ENCODE measurements around the gene PSMD2.

PSMD2 gene

DNA sequence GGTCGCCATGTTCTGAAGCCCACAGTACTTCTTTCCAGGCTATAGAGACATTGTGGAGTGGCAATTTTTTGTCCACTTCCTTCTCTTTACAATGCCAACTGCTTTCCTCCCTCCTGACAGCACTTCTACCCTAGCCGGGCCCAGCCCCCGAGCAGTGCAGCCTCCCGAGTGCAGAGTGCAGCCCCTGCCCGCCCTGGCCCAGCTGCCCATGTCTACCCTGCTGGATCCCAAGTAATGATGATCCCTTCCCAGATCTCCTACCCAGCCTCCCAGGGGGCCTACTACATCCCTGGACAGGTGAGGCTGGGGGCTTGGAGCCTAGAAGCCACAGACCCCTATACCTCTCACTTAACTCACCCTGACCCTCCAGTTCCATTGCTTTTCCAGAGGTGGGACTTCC is 18.2 kb downstream of the PSMD2 start:
- no peak for DNase-seq (ENCODE audit: low spot score)

DNA sequence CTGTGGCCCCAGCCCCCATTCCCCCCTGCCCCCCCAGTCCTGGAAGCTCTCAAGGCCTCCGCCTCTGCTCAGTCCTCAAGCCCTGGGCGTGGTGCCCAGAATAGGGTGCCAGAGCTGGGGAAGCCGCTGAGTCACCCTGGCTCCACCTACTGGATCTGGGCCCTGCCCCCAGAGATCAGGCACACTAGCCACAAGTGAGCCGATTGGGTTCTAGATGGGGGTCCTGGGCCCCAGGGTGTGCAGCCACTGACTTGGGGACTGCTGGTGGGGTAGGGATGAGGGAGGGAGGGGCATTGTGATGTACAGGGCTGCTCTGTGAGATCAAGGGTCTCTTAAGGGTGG is 21.0 kb downstream of the PSMD2 start:
- DNase-seq (ENCODE audit: low spot score): peak; percentile 96

DNA sequence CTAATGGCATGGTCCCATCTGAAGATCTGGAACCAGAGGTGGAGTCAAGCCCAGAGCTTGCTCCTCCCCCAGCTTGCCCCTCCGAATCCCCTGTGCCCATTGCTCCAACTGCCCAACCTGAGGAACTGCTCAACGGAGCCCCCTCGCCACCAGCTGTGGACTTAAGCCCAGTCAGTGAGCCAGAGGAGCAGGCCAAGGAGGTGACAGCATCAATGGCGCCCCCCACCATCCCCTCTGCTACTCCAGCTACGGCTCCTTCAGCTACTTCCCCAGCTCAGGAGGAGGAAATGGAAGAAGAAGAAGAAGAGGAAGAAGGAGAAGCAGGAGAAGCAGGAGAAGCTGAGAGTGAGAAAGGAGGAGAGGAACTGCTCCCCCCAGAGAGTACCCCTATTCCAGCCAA is 22.6 kb downstream of the PSMD2 start:
- no peak for DNase-seq (ENCODE audit: low spot score)

DNA sequence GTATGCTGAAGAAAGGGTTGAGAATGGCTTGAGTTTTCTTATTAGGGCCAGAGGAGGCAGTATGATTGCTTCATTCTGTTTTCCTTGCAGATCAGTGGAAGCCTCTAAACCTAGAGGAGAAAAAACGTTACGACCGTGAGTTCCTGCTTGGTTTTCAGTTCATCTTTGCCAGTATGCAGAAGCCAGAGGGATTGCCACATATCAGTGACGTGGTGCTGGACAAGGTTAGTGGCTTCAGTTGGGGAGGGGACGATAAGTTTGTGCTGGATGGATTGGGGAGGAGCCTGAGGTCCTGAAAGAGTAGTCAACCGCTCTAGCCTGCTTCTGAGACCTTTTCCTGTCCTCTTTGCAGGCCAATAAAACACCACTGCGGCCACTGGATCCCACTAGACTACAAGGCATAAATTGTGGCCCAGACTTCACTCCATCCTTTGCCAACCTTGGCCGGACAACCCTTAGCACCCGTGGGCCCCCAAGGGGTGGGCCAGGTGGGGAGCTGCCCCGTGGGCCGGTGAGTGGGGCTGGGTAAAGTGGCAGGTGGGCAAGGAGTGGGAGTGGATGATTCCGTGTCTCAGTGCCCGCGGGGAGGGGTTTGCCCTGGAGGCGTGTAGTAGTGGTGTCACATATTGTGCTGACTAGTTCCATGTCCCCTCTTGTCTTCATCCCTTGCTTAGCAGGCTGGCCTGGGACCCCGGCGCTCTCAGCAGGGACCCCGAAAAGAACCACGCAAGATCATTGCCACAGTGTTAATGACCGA is 23.9 kb downstream of the PSMD2 start:
- DNase-seq (ENCODE audit: low spot score): no peak

DNA sequence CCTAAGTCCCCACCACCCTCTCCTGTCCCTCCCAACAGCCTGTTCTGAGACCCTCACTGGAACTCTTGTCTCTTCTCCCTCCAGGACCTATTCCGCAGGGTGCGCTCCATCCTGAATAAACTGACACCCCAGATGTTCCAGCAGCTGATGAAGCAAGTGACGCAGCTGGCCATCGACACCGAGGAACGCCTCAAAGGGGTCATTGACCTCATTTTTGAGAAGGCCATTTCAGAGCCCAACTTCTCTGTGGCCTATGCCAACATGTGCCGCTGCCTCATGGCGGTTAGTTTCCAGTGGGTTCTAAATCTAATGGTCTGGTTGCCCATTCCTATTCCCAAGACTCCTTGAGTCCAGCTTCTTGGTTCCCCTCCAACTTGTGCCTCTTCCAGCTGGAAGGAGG is 24.7 kb downstream of the PSMD2 start:
- no peak for DNase-seq (ENCODE audit: low spot score)

DNA sequence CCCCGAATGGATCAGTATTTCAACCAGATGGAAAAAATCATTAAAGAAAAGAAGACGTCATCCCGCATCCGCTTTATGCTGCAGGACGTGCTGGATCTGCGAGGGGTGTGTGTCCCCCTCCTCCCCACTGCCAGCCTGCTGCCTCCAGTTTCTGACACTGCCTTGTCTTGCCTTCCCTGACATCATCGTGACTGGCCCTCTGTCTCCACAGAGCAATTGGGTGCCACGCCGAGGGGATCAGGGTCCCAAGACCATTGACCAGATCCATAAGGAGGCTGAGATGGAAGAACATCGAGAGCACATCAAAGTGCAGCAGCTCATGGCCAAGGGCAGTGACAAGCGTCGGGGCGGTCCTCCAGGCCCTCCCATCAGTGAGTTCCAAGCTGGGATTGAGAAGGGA is 26.2 kb downstream of the PSMD2 start:
- no peak for DNase-seq (ENCODE audit: low spot score)

DNA sequence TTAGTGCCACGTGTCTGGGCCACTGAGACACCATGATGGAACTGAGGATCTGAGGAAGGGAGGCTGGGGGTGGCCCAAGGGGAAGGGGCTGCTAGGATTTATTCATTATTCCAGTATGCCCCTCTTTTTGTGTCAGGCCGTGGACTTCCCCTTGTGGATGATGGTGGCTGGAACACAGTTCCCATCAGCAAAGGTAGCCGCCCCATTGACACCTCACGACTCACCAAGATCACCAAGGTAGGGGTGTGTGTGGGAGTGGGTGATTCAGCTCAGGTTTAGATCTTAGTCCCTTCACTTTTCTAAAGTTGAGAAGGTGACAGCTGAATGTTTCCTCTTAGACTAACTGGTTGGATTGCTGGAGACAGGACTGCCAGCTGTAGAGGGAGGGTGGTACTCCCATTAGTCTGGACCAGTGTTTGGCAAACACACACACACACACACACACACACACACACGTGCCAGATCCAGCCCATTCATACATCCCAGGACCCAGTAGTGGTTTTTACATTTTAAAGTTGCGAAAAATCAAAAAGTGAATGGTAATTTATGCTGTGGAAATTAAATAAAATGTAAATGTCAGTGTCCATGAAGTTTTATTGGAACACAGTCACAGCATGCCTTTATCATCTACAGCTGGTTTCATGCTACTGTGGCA is 26.8 kb downstream of the PSMD2 start:
- no peak for DNase-seq (ENCODE audit: low spot score)

DNA sequence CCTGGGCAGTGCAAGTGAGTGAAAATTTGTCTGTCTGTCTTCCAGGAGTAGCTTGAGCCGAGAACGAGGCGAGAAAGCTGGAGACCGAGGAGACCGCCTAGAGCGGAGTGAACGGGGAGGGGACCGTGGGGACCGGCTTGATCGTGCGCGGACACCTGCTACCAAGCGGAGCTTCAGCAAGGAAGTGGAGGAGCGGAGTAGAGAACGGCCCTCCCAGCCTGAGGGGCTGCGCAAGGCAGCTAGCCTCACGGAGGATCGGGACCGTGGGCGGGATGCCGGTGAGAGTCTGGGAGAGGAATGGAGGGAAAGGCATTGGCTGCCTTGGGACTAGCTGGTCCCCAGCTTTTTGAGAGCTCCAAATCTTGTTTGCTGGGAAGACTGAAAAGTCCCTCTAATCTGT is 28.1 kb downstream of the PSMD2 start:
- DNase-seq (ENCODE audit: low spot score): no peak

DNA sequence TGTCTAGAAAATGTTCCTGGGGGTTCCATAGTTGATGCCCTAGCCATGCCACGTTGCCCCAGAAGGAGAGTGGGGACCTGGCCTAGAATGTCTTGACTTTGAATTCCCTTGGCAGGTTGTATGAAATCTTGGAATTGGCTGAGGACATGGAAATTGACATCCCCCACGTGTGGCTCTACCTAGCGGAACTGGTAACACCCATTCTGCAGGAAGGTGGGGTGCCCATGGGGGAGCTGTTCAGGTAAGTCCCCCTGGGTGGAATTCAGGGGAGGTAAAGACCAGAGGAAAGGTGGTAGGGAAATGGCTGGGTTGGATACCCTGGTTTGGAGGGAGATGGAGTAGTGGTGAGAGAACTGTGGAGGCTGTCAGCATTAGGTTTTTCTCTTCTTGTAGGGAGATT is 29.5 kb downstream of the PSMD2 start:
- DNase-seq (ENCODE audit: low spot score): no peak

DNA sequence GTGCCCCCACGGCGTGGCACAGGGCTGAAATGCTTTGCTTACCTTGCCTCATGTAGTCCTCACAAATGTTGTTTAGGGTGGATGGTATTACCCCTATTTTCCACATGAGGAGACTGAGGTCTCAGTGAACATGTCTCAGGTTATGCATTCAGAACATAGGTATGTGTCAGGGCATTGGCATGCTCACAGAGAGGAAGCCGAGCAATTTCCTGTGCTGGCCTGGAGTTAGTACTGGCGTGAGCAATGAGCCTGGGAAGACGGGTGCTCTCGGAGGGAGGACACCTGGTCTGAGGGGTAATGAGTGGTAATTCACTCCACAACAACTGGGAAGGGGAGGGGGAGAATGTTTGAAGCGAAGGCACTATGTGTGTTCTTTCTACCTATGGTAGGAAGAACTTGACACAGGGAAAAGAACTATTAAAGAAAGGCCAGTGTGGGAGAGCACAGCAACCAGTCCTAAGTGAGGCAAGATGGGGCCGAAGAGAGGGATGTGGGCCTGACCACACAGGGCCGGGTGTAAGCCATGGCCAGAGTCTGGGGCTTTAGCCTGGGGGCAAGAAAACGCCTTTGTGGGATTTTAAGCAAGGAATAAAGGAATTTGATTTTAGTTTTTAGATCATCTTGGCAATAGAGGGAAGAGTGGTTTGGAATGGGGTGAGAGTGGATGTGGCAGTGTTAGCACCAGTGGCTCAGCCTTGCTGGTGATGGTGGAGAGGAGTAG is 33.5 kb downstream of the PSMD2 start:
- no peak for DNase-seq (ENCODE audit: low spot score)

DNA sequence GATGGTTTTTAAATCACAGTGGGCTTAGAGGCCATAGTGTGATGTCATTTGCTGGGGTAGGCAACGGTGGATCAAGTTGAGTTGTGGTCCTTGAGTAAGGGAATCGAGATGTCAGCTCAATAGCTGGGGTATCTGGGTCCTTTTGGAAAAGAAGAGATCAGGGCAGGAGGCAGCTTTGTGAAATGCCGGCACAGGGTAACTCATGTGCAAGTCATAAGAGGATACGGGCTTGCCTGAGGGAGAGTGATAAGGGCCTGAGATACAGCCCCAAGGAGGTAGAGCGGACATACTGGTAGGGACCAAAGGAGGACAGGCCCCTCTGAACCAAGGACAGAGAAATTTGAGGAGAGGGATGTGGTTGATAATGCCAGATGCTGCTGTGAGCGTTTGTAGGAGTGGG is 34.1 kb downstream of the PSMD2 start:
- no peak for DNase-seq (ENCODE audit: low spot score)

DNA sequence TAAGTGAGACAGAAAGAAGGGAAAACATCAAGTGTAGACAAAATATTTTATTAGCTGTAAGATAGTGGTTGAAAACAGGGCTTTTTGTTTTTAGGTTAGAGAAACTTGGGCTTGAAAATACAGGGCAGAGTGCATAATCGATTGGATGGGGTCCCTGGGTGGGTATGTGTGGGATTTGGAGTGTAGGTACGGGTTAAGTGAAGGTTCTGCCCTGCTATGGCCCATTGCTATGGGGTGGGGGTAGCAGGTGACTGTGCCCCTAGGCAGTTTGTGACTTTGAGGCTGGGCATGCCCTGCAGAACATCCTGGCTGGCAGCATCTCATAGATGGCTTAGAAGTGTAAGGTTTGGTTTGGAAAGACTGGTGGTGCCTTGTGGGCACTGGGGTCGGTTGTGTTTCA is 34.7 kb downstream of the PSMD2 start:
- DNase-seq (ENCODE audit: low spot score): no peak

DNA sequence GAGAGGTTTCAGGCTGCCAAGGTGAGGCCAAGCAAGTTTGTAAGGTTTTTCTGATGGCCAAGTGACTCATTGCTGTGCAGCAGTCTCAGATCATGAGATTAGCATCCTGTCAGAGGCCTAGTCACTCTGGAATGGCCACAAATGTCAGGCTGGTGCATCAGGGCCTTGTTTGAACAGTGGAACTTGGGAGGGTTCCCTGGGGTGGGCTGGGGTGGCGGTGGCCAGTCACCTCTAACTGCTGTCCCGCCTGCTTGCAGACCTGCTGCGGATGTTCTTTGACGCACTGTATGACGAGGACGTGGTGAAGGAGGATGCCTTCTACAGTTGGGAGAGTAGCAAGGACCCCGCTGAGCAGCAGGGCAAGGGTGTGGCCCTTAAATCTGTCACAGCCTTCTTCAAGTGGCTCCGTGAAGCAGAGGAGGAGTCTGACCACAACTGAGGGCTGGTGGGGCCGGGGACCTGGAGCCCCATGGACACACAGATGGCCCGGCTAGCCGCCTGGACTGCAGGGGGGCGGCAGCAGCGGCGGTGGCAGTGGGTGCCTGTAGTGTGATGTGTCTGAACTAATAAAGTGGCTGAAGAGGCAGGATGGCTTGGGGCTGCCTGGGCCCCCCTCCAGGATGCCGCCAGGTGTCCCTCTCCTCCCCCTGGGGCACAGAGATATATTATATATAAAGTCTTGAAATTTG is 35.6 kb downstream of the PSMD2 start:
- DNase-seq (ENCODE audit: low spot score): no peak

DNA sequence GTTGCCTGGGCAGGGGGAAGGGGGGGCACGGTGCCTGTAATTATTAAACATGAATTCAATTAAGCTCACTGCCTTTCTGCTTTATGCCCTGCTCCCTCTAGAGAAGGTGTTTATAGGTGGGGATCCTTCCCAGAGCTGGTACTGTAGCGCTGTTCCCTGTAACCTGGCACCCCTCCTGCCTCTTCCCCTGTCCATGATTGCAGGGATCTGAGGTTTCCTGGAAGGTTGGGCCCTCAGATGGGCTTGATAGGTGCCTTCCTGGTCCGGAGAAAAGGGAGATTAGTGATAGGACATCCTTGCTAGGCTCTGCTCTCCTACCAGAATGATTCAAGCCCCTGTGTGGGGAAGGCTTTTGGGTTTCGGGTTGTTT is 36.2 kb downstream of the PSMD2 start:
- DNase-seq (ENCODE audit: low spot score): no peak

DNA sequence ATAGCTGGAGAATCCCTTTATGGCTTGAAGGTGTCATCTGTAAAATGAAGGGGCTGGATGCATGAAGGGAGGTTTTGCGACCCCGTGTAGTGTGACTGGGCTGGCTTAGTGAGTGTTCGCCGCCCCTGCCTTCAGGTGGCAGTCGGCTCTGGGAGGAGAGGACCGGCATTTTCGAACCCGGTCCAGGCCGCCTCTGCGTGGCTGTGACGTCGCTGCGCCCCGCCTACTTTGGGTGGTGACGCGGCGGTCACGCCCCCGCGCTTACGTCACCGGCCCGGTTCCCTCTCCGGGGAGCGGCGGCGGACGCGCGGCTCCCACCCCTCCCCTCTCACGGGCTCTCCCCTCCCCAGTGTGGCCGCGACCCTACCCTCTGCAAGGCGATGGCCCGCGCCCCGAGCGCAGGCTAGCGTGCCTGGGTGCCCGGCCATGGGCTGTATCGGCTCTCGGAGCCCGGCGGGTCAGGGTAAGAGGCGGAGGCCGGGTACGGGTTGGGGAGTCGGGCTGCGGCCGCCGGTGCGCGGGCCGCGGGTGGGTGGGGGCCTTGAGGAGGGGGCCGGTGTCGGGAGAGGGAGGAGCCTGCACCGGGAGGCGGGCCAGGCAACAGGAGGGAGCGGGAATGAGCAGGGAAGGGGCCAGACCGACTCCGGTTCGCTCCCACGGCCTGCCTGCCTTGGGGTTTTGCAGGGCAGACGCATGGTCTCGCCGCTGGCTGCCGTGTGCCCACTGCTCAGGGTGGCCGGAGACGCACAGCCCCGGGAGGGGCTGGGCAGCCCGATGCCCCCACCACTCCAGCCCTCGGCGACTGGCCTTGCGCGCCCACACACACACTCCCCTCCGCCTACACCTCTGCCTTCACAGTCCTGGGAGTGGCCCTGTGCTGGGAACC is 36.9 kb downstream of the PSMD2 start:
- peak; percentile 68 for DNase-seq (ENCODE audit: low spot score)

DNA sequence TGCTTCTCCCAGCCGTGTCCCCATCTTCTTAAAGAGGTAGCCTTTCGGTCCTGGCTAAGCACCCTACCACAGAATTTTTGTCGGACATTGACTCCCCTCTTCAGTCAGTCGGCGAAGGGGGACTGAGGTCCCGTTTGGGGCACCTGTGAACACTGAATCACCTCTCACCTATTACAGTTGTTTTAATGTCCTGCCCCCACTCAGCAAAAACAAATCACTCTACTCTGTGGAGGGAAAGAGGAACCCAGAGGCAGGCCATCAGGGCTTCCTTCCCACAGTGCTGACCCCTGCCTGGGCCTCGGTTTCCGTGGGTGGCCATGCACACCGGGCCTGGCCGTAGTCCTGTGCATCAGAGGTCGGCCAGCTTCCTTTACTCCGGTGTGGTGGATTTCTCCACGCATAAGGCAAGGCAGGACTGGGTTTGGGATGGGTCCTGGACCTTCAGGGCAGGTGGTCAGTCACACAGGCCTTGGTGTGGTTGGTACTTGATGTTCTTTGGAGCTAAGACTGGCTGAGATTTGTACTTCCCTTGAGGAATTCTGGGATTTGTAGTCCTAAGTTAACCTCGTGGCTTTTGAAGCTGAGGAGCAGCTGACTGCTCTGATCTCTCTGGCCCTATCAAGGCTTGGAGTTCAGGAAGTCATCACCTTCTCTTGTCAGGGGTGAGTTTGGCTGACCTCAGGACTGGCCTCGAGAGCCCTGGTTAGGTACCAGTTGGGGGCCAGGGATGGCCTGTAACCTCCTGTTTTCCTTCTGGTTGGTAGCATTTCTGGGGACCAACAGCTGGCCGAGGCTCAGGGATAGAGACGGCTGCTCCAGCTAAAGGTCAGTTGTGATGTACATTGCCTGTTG is 37.7 kb downstream of the PSMD2 start:
- peak; percentile 91 for DNase-seq (ENCODE audit: low spot score)

DNA sequence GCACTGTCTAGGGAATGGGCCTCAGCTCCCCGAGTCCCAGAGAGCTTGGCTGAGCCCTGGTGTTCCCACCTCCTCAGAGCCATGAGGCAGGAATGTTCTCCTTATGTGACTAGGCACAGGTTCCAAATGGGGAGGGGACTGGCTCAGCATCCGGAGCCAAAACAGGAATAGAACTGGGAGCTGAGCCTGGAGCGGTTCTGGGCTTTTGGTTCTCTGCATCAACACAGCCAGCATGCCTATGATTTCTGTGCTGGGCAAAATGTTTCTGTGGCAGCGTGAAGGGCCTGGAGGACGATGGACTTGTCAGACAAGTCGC is 38.3 kb downstream of the PSMD2 start, which contains the start of gene FAM131A:
FAM131A (plus strand) TSS at position 202 of the 316 bp plus-strand sequence; CDS start at position 233, 31 bp downstream.
- peak; percentile 64 for DNase-seq (ENCODE audit: low spot score)

DNA sequence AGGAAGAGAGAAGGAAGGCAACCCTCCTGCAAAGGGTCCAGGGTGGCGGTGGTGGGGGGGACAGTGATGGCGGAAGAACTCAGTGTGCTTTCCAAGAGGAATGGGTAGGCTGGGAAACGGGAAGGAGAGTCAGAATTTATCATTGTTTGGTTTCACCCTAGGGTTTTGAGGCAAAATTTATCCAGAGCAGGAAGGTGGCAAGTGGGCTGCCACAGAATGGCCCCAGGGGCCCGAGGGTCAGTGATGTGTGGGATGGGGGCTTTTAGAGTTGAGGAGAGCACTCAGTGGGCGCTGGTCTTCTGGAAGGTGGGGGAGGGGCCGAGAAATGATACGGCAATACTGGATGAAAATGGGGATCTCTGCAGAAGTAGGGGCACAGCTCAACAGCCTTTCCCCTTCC is 38.9 kb downstream of the PSMD2 start:
- DNase-seq (ENCODE audit: low spot score): no peak

DNA sequence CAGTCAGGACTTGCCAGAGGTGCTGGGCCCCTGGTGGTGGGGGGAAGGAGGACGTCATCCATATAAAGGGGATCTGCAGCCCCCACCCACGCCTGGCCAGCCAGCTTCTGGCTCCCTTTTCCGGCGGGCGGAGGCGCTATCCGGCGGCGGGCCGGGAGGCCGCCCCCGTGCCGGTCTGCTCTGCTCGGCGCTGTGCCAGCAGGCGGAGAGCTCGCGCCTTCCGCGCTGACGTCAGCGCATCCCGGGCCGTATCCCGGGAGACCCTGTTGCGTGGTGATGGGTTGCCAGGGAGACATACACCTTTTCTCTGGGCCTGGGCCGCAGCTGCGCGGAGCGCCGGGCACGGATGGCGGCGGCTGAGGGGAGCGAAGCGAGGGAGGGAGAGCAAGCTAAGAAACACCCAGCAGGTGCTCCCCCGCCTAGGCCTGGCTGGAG is 39.5 kb downstream of the PSMD2 start:
- peak; percentile 60 for DNase-seq (ENCODE audit: low spot score)

DNA sequence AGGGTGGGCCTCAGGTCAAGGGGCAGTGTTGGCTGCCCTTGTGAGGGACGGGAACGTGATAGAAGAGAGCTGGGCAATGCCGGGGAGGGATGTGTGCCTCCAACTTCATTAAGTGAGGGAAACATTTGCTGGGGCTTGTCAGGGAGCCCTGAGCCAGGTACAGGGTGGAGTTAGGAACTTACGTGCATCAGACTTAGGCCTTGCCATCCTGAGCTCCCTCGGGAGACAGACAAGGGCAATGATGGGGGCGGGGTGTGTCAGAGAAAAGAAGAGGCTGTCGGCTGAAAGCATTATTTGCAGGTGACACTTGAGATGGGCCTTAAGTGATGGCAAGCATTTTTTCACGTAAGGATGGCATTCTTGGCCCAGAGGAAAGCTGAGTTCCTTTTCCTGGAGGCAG is 40.0 kb downstream of the PSMD2 start:
- no peak for DNase-seq (ENCODE audit: low spot score)

Data from pons (tissue), 1 donor.